Stimulated activated CD8-positive, alpha-beta memory T cell treated with anti-CD3 and anti-CD28 coated beads, Interleukin-15, amount 100 ng/mL, for 24 hours (primary cell): ENCODE data around the gene HCRTR1.

Experiments used
- DNase-seq: peaks from one replicate; pipeline ENCODE4 v3.0.0-alpha.2; 2020; ENCODE audit warnings: low read depth

The HCRTR1 gene

GRCh38 chr1:31617218-31617915 is at the start of gene HCRTR1:
Gene HCRTR1, plus strand, starts transcription at chr1:31617689. Its CDS starts 1,504 bp downstream, at chr1:31619193.
- no peak for DNase-seq

DNA sequence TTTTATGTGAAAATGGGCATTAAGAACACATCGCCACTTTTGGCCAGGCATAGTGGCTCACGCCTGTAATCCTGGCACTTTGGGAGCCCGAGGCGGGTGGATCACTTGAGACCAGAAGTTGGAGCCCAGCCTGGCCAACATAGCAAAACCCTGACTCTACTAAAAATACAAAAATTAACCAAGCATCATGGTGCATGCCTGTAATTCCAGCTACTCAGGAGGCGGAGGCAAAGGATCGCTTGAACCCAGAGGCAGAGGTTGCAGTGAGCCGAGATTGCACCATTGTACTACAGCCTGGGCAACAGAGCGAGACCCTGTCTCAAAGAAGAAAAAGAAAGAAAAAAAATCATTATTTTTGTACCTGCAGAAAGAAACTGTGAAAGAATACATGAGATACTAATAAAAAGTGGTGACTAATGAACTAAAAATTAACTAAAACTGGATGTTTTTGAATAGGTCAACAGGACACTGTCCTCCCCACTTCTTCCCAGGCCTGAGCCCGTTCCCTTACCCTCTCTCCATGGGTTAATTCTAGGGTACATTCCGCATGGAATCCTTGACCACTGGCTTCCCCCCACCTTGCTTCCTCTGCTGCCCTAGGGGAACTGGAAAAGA is 49.4 kb upstream of the HCRTR1 start:
- no peak for DNase-seq

DNA sequence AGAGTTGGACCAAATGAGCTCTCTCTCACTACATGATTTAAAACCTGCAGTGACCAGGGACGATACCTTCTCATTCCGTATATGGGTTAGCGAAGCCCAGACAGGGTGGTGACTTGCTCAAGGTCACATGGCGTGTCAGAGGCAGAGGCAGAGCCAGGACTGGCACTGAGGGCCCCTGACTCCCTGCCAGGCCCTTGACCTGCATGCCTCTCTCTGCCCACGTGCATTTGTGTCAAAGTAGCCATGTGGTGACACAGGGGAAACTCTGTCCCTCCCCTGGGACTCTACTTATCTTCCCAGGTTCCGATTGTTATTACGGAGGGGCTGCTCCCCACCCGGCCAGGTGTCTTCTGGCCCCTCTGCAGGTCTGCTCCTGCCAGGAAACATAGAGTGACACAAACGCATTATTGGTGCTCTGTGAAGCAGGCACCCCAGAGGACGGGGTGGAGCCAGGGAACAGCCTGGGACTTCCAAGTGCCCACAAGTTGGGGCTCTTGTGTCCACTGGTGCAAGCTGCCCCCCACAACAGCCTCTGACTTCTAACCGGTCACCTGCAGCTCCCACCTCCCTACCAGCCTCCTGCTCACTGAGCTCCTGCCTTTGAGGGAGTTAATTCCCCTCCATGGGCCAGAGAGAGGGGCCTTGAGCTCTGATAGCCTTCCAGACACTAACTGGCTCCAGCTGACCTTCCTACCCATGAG is 48.4 kb upstream of the HCRTR1 start:
- no peak for DNase-seq

- no peak for DNase-seq
Measured at GRCh38 chr1:31569596-31570173, 47.8 kb upstream of the HCRTR1 start.

- DNase-seq: no peak
Measured at GRCh38 chr1:31570228-31570627, 47.3 kb upstream of the HCRTR1 start.

- DNase-seq: no peak
Measured at GRCh38 chr1:31570906-31571305, 46.6 kb upstream of the HCRTR1 start.

GRCh38 chr1:31571340-31572295 is 45.9 kb upstream of the HCRTR1 start:
- no peak for DNase-seq

GRCh38 chr1:31572323-31573104 is 45.0 kb upstream of the HCRTR1 start:
- DNase-seq: no peak

DNA sequence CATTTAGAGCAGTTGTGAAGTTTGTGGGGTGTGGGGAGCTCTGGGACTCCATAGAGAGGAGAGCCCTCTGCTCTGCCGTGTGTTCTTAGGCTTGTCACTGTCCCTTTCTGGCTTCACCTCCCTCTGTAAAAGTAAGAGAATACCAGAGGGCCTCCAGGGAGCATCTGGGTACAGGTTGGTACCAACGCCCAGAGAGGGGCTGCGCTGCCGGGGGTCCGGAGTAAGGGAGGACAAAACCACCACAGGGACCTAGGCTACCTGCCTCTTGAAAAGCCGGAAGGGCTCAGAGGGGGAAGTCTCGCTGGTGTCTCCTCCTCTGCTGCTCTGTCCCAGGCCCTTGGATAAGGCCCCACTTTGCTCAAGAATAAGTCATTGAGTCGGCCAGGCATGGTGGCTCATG is 44.2 kb upstream of the HCRTR1 start:
- DNase-seq: no peak

DNA sequence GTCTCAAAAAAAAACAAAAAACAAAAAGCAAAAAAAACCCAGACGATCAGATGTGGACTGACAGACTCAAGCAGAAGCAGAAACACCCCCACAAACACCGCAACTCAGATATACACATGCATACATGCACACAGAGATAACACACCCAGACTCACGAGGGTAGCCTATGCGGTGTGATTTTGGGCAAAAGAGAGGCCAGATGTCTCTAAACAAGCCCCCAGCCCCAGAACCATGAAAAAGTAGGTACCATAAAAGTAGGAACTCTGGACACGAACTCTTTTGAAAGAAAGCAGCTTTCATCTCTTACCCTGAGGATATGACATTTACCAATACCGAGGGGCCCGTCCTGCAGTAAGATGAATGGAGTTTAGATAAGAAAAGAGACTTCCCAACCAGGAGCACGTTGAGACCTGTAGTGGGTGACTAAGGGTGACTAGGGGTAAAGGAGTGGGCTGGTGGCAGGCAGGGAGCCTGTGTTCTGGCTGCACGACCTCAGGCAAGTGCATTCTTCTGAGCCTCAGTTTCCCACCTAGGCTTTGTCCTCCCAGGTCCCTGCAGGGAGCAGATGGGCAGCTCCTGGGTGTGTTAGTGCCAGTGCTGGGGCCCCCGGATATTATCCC is 42.6 kb upstream of the HCRTR1 start:
- no peak for DNase-seq

- DNase-seq: no peak
Measured at GRCh38 chr1:31575369-31576140, 41.9 kb upstream of the HCRTR1 start.

DNA sequence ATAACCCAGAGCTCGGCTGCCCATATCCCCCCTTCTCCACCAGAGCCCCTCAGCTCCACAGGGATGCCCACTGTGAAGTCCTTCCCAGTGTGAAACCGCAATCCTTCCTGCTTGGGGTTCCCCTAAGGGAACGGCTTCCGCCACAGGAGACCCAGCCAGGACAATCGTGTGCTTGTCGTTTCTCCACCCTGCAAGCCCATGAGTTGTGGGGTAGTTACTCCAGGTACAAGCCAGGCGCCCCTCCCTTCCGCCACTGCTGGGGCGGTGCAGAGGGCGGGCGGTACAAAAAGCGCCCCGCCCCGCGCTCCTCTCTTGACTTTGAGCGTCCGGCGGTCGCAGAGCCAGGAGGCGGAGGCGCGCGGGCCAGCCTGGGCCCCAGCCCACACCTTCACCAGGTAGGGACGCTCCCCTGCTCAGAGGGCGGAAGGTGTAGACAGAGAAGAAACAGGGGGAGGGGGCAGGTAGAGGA is 41.3 kb upstream of the HCRTR1 start, which contains the start of gene TINAGL1:
TINAGL1 (plus strand) TSS at position 315 of the 469 bp plus-strand sequence. CDS start 634 bp downstream, outside the sequence.
- no peak for DNase-seq

GRCh38 chr1:31576743-31577455 is 40.6 kb upstream of the HCRTR1 start:
- no peak for DNase-seq

DNA sequence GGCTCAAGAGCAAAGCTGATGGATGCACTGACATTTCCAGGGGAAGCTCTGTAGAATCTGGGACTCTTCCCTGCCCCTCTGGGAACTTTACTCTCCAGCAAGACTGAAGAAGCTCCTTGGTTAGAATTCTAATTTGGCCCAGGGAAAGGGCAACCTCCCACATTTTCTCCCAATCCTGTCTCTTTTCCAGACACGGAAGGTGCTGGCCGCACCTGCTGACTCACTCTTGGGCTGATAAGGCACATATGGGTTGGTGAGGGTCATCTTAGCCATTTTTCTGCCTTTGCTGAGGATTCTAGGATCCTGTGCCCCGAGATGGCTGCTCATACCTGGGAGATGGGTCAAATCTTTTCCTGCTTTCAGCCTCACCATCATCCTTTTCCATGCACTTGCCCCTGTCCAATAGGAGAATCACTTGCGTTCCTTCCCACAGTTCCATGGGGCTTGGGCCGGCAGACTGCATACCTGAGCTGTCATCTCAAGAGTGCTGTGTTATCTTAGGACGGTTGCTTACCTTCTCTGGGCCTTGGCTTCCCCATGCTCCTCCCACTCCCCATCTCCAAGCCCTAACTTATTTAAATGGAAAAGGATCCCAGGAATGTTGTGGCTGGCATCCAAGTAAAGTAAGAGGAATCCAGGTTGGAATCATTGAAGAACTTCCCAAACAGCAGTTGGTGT is 39.8 kb upstream of the HCRTR1 start:
- DNase-seq: no peak

DNA sequence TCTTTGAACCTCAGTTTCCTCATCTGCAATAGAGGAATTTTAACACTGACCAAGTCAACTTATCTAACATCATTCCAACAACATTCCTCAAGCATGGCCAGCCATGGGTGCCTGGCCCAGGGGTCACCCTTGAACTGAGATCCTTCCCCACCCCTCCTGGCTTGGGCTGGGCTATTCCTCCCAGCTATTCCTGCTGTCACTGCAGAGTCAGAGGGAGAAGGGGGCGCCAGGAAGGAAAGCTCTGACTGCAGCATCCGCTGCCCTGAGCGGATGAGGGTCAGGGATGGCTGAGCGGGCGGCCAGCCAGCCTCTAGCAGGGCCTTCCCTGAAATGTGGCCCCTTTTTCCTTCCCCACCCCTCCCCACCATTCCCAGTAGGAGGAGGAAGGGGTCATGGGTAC is 38.1 kb upstream of the HCRTR1 start:
- DNase-seq: no peak

GRCh38 chr1:31580513-31580870 is 37.0 kb upstream of the HCRTR1 start:
- no peak for DNase-seq

DNA sequence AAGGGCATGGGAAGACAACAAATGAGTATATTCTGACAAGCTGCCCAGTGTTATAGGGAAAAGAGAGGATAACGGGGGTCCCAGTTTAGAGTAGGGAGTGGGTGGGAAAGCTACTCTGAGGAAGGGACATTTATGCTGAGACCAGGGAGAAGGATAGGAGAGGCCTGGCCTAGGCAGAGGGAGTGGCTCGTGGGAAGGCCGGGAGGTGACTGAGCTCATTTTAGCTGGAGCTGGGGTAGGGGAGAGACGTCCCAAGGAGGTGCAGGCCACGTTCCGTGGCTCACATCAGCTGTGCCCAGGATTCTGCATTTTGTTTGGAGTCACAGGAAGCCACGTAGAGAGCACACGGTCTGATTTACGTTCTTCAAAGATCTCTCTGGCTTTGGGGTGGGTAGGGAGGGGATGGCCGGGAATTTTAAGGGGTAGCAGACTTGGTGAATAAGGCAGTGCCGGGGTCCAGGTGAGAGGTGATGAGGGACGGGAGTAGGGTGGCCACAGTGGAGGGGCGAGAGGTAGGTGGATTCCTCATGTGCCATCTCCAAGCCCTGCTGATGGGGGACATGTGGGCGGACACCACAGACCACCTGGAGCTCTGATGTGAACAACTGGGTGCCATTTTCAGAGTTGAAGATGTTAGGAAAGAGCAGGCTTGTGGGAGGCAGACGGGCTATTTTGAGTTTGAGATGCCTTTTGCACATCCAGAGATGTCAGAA is 36.4 kb upstream of the HCRTR1 start:
- no peak for DNase-seq
